HG02798 (cell line): ENCODE data around the gene AKAIN1.

Experiments used
- ATAC-seq: cut with Tn5 transposase; IDR thresholded peaks from one replicate; pipeline ENCODE4 v1.9.1; 2021; ENCODE audit warnings: mild to moderate bottlenecking; ENCODE audit not compliant: unreplicated experiment, poor library complexity

Gene AKAIN1

GRCh38 chr18:5164903-5165302, 32.2 kb downstream of the AKAIN1 start:
- no peak for ATAC-seq

DNA sequence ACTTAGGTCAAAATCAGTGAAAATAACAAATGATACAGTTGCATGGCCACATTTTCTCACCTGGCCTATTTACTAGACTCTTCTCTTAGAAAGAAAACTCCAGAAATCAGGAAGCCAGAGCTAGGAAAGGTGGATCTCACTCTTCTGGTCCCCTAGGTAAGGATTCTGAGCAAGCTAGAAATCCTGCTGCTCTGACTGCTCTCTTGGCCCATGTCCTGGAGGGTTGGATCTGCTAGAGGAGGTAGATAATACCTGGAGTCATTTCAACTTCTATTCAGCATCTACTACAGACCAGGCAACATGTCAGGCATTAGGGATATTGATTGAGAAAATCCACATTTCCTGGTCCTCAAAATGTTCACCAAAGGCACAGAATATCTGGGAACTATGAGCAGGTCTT, 34.9 kb downstream of the AKAIN1 start:
- no peak for ATAC-seq

- no peak for ATAC-seq
Measured at GRCh38 chr18:5159080-5159479, 38.0 kb downstream of the AKAIN1 start.

GRCh38 chr18:5158587-5158986, 38.5 kb downstream of the AKAIN1 start:
- no peak for ATAC-seq

DNA sequence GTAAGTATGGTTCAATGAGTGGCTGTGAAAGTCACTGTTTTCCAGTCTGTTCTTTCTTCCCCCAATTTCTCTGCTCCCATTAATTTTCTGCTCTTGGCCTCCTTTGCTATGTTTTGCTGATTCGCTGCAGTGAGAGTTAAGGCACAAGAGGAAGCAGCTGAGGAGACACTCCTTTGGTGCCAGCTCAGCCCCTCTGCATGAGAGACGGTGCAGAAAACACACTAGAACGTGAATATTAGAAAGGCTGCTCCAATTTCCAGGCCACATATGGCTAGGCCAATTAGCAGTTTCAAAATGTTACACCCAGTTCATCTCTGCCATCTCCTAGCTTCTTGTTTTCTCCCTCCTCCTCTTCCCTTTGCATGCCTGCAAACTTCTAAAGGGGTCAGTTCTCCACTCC, 38.9 kb downstream of the AKAIN1 start:
- ATAC-seq: no peak

GRCh38 chr18:5155907-5156287, 41.2 kb downstream of the AKAIN1 start:
- ATAC-seq: no peak

- ATAC-seq: no peak
Measured at GRCh38 chr18:5155218-5155906, 41.7 kb downstream of the AKAIN1 start.

GRCh38 chr18:5152343-5153020, 44.6 kb downstream of the AKAIN1 start:
- no peak for ATAC-seq

GRCh38 chr18:5150894-5151293, 46.2 kb downstream of the AKAIN1 start:
- ATAC-seq: no peak

DNA sequence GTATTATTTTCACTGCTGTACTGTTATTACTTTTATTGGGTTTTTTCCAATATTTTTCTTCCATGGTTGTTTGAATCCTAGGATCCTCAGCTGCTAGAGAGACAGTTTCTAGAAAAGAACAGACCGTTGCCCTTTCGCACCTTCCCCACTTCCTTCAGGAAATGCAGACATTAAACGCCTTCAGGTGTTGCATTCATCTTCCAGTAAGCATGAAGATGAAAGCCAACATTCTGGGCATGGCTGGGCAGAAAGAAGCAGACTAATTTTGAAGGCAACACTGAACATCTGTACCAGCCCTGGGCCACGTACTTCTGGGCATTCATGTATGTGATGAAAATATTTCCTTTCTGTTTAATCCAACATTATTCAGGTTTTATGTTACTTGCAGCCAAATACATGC, 51.0 kb downstream of the AKAIN1 start:
- no peak for ATAC-seq

GRCh38 chr18:5145168-5145825, 51.8 kb downstream of the AKAIN1 start:
- no peak for ATAC-seq

DNA sequence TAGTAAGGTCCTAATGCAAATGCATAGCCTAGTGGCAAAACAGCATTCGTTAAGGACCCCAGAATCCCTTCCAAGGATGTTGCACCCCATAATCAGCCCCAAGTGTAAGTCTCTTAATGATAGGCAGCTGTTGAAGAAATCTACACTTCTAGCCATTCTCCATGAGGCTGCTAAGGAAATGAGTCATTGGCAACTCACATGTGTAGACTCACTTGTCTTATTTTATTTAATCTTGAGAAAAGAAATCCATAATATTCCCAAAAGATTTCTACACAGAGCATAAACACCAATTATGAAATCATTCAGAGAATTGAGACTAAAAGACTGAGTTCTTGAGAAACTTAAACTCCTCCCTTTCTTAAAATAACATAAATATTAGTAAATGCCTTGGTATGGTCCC, 52.4 kb downstream of the AKAIN1 start:
- no peak for ATAC-seq

- no peak for ATAC-seq
Measured at GRCh38 chr18:5142859-5143258, 54.2 kb downstream of the AKAIN1 start.

DNA sequence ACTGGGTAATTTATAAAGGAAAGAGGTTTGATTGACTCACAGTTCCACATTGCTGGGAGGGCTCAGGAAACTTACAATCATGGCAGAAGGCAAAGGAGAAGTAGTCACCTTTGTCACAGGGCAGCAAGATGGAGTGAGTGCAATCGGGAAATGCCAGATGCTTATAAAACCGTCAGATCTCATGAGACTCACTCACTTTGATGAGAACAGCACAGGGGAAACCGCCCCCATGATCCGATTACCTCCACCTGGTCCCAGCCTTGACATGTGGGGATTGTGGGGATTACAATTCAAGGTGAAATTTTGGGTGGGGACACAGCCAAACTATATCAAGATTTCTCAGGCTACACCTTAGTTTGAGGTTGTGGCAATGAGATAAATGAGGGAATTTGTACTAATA, 54.9 kb downstream of the AKAIN1 start:
- ATAC-seq: no peak

- ATAC-seq: no peak
Measured at GRCh38 chr18:5137261-5137660, 59.8 kb downstream of the AKAIN1 start.

GRCh38 chr18:5132987-5133386, 64.1 kb downstream of the AKAIN1 start:
- ATAC-seq: no peak

- no peak for ATAC-seq
Measured at GRCh38 chr18:5122272-5122671, 74.8 kb downstream of the AKAIN1 start.

DNA sequence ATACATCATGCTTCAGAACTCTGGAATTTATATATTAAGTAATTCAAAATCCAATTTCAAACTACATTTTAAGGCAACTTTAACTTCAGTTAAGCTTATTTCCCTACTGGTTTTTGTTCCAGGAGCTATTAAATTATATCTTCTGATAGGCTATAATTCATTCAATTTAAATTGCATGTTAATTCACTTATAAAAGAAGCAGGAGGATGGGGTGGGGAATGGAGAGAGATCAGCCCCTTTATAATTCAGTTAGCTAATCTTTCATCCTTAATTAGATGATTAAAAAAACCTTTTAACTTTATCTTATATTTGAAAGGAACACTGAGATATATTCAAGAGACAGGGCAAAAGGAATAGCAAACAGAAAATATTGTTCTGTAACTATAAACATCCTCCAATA, 86.8 kb downstream of the AKAIN1 start:
- ATAC-seq: no peak

- ATAC-seq: no peak
Measured at GRCh38 chr18:5107988-5108387, 89.1 kb downstream of the AKAIN1 start.

- ATAC-seq: no peak
Measured at GRCh38 chr18:5106730-5107129, 90.3 kb downstream of the AKAIN1 start.

- ATAC-seq: no peak
Measured at GRCh38 chr18:5104246-5104645, 92.8 kb downstream of the AKAIN1 start.

DNA sequence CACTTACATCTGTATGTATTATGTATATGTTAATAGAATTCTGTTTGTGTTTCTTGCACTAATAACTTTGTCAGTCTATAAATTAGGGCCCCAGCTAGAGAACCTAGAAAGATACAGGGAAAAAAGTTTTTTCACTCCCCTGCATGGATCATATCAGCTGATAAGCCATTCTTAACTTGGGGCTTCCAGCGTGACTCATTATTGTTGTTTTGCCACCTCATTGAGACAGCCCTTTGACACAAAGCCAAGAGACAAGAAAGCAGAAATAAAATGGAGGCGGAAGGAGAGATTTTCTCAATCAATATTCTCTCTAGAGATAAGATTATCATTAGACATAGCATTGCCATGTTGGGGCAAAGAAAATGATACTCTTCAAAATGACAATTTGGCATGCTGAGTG, 93.4 kb downstream of the AKAIN1 start:
- no peak for ATAC-seq
